H1 (cell line): ENCODE measurements around the gene MLH3. TPM values are rescaled to one million over a fixed set of nuclear protein-coding genes. Genes with fewer than 3 reads are reported as not detected.
A peak's percentile ranks its signal among the peaks of the same experiment; 100 is the strongest.

ENCODE experiments used
- CTCF ChIA-PET: fragments of 300-600 bp; sonication (Branson Sonifier 250); formaldehyde crosslinking; loops from one replicate; lab custom pipeline; 2021; ENCODE audit not compliant: partially characterized antibody; lab: Charles Lee
- POLR2A ChIA-PET: fragments of 300-600 bp; sonication (Branson Sonifier 250); formaldehyde crosslinking; loops from one replicate; lab custom pipeline; 2021; ENCODE audit warnings: inconsistent platforms; ENCODE audit not compliant: partially characterized antibody; lab: Charles Lee
- DNase-seq, 2 experiments: peaks; one replicate each; pipeline versions ENCODE4 v3.0.0 to v3.0.0-alpha.2; 2010 to 2022; ENCODE audit warnings: low spot score in 2 of 2, low read depth in 1 of 2, mixed read lengths in 1 of 2
- FAIRE-seq: peaks from 2 replicates; lab custom pipeline; 2011; peaks lifted over from hg19 to GRCh38; lab: Jason Lieb, UNC
- H2AFZ ChIP-seq: 2 replicates; pipeline ENCODE4 v1.8.1; 2012; ENCODE audit warnings: low read length, inconsistent platforms
- H2AK5ac ChIP-seq: 2 replicates; pipeline ENCODE4 v1.6.1; 2013; ENCODE audit warnings: low read depth, low read length
- H2BK120ac ChIP-seq: replicated peaks from 2 replicates; pipeline ENCODE3; 2013; ENCODE audit warnings: low read depth, low read length, inconsistent platforms
- H2BK12ac ChIP-seq: 2 replicates; pipeline ENCODE4 v1.6.1; 2013; ENCODE audit warnings: low read depth, low read length
- H2BK15ac ChIP-seq: 2 replicates; pipeline ENCODE4 v1.6.1; 2013; ENCODE audit warnings: low read length
- H2BK20ac ChIP-seq: 2 replicates; pipeline ENCODE4 v1.6.1; 2013; ENCODE audit warnings: low read length
- H2BK5ac ChIP-seq: 2 replicates; pipeline ENCODE4 v1.6.1; 2013; ENCODE audit warnings: low read depth, low read length
- H3K14ac ChIP-seq: 2 replicates; pipeline ENCODE4 v1.6.1; 2013; ENCODE audit warnings: inconsistent platforms; ENCODE audit not compliant: insufficient read length
- H3K18ac ChIP-seq: 2 replicates; pipeline ENCODE4 v1.6.1; 2013; ENCODE audit warnings: low read length; ENCODE audit errors: extremely low read depth
- H3K23ac ChIP-seq: 2 replicates; pipeline ENCODE4 v1.6.1; 2013; ENCODE audit warnings: inconsistent platforms; ENCODE audit not compliant: insufficient read length
- H3K23me2 ChIP-seq: 2 replicates; pipeline ENCODE4 v1.6.1; 2013; ENCODE audit warnings: low read depth, low read length
- H3K27ac ChIP-seq: 2 replicates; pipeline ENCODE4 v1.6.1; 2011; ENCODE audit warnings: low read depth, low read length, inconsistent platforms
- H3K27me3 ChIP-seq, 4 experiments: replicated peaks in 1 of 4; 1 replicate in 1 of 4; 2 replicates in 3 of 4; pipeline versions ENCODE4 v1.6.1 to v1.8.1; 2011 to 2013; ENCODE audit warnings: low read length in 3 of 4, mild to moderate bottlenecking in 3 of 4, inconsistent platforms in 2 of 4, mixed read lengths in 2 of 4, moderate library complexity in 1 of 4; ENCODE audit not compliant: control insufficient read depth in 3 of 4, insufficient read depth in 3 of 4; ENCODE audit errors: extremely low read depth in 1 of 4
- H3K36me3 ChIP-seq, 4 experiments: 2 replicates each; pipeline versions ENCODE4 v1.6.1 to v1.8.1; 2011 to 2013; ENCODE audit warnings: mild to moderate bottlenecking in 4 of 4, low read length in 3 of 4, moderate library complexity in 2 of 4, control low read depth in 1 of 4, inconsistent platforms in 1 of 4; ENCODE audit not compliant: insufficient read depth in 4 of 4, control insufficient read depth in 2 of 4
- H3K4ac ChIP-seq: replicated peaks from 2 replicates; pipeline ENCODE3; 2013; ENCODE audit warnings: low read length, low read depth, mixed read lengths, inconsistent platforms; ENCODE audit not compliant: insufficient read length
- H3K4me1 ChIP-seq, 4 experiments: replicated peaks in 1 of 4; 1 replicate in 1 of 4; 2 replicates in 3 of 4; pipeline versions ENCODE4 v1.6.1 to v1.8.1; 2011 to 2013; ENCODE audit warnings: low read length in 3 of 4, inconsistent platforms in 2 of 4, mixed read lengths in 1 of 4; ENCODE audit not compliant: insufficient read depth in 4 of 4, control insufficient read depth in 3 of 4
- H3K4me2 ChIP-seq, 2 experiments: 2 replicates each; pipeline versions ENCODE4 v1.6.1 to v1.8.1; 2011 to 2013; ENCODE audit warnings: low read depth in 2 of 2, low read length in 2 of 2, control low read depth in 1 of 2, inconsistent platforms in 1 of 2, mild to moderate bottlenecking in 1 of 2; ENCODE audit not compliant: insufficient read depth in 1 of 2
- H3K4me3 ChIP-seq, 4 experiments: fragments of 200-600, 300-600 bp in 1 of 4; sonication (generic), shearing (Covaris generic), sonication (Bioruptor Twin) in 1 of 4; 2 replicates each; pipeline versions ENCODE4 v1.5.1 to v1.8.1; 2011 to 2016; ENCODE audit warnings: low read length in 4 of 4, low read depth in 3 of 4, control low read depth in 2 of 4, inconsistent platforms in 2 of 4, mild to moderate bottlenecking in 2 of 4, mixed read lengths in 1 of 4, moderate library complexity in 1 of 4; ENCODE audit not compliant: insufficient read depth in 2 of 4; ENCODE audit errors: extremely low read depth in 1 of 4
- H3K56ac ChIP-seq: replicated peaks from 2 replicates; pipeline ENCODE3; 2013; ENCODE audit warnings: low read depth, mild to moderate bottlenecking, mixed read lengths, low read length, inconsistent platforms; ENCODE audit not compliant: insufficient read length
- H3K79me1 ChIP-seq: 2 replicates; pipeline ENCODE4 v1.6.1; 2013; ENCODE audit warnings: low read depth, low read length, control low read depth
- H3K79me2 ChIP-seq, 2 experiments: 2 replicates each; pipeline versions ENCODE4 v1.6.1 to v1.8.1; 2012 to 2013; ENCODE audit warnings: low read length in 2 of 2, mild to moderate bottlenecking in 2 of 2, inconsistent platforms in 1 of 2; ENCODE audit not compliant: insufficient read depth in 2 of 2, control insufficient read depth in 1 of 2
- H3K9ac ChIP-seq, 4 experiments: replicated peaks in 1 of 4; 1 replicate in 1 of 4; 2 replicates in 3 of 4; pipeline versions ENCODE4 v1.6.1 to v1.8.1; 2011 to 2013; ENCODE audit warnings: low read depth in 3 of 4, low read length in 3 of 4, control low read depth in 2 of 4, mild to moderate bottlenecking in 2 of 4, moderate library complexity in 2 of 4, inconsistent platforms in 1 of 4; ENCODE audit errors: extremely low read depth in 1 of 4
- H3K9me3 ChIP-seq, 2 experiments: 2 replicates each; pipeline versions ENCODE4 v1.6.1 to v1.8.1; 2012 to 2013; ENCODE audit warnings: mild to moderate bottlenecking in 2 of 2, moderate library complexity in 2 of 2, control low read depth in 1 of 2, inconsistent platforms in 1 of 2, low read depth in 1 of 2, low read length in 1 of 2, mixed read lengths in 1 of 2; ENCODE audit not compliant: insufficient read depth in 2 of 2
- H4K20me1 ChIP-seq, 2 experiments: replicated peaks in 1 of 2; 2 replicates each; pipeline versions ENCODE3 to v1.8.1; 2011 to 2013; ENCODE audit warnings: inconsistent platforms in 2 of 2, low read length in 2 of 2, mild to moderate bottlenecking in 1 of 2; ENCODE audit not compliant: insufficient read depth in 2 of 2, control insufficient read depth in 1 of 2
- H4K5ac ChIP-seq: 2 replicates; pipeline ENCODE4 v1.6.1; 2013; ENCODE audit warnings: low read length, low read depth, mixed read lengths, inconsistent platforms; ENCODE audit not compliant: insufficient read length
- H4K8ac ChIP-seq: 2 replicates; pipeline ENCODE4 v1.8.0; 2013; ENCODE audit warnings: mild to moderate bottlenecking, moderate library complexity, low read length, inconsistent platforms; ENCODE audit not compliant: insufficient read depth; ENCODE audit errors: extremely low read depth
- H4K91ac ChIP-seq: replicated peaks from 2 replicates; pipeline ENCODE3; 2013; ENCODE audit warnings: low read length, mixed read lengths, inconsistent platforms; ENCODE audit not compliant: insufficient read length
- WGBS, 2 experiments: shearing (Covaris generic) in 1 of 2; methylation state at CpG; one replicate each; pipeline versions ENCODE4 v1.1.6 to v1.1.7; 2013 to 2015; ENCODE audit warnings: low lambda C conversion rate in 2 of 2, mixed read lengths in 2 of 2, inconsistent platforms in 1 of 2, low coverage in 1 of 2, missing lambda C conversion rate in 1 of 2; ENCODE audit not compliant: insufficient replicate concordance in 2 of 2, insufficient coverage in 1 of 2, insufficient read length in 1 of 2; ENCODE audit errors: extremely low coverage in 1 of 2, missing lambda C conversion rate in 1 of 2; 5-methylcytosine and 5-hydroxymethylcytosine counted together
- polyA plus RNA-seq, 7 experiments: library from polyadenylated mRNA; depleted of rRNA in 3 of 7; stranded (reverse) in 5 of 7; unstranded in 2 of 7; fragments of >200 nt in 5 of 7; fragments of 200-250 nt in 2 of 7; gene quantifications; 1 replicate in 5 of 7; 2 replicates in 1 of 7; 4 replicates in 1 of 7; pipeline versions ENCODE4 v1.2.1 to v1.2.3, GENCODE V29; 2011 to 2013; ENCODE audit warnings: missing spikeins in 2 of 7, mixed read lengths in 2 of 7
- total RNA-seq: library from RNA; stranded (reverse); fragmentation: NEBNext Ultra II Directional; extraction: Animal tissue kit (Norgen Biotek cat#: 25700); gene quantifications from 2 replicates; pipeline ENCODE4 v1.2.1, GENCODE V29; 2021

The MLH3 gene
- total and polyA plus RNA-seq, 2 of the 8 experiments (the other 6 are each of a cell fraction or from before 2014, with no cell fraction given): 9.3 to 20.1 TPM

DNA sequence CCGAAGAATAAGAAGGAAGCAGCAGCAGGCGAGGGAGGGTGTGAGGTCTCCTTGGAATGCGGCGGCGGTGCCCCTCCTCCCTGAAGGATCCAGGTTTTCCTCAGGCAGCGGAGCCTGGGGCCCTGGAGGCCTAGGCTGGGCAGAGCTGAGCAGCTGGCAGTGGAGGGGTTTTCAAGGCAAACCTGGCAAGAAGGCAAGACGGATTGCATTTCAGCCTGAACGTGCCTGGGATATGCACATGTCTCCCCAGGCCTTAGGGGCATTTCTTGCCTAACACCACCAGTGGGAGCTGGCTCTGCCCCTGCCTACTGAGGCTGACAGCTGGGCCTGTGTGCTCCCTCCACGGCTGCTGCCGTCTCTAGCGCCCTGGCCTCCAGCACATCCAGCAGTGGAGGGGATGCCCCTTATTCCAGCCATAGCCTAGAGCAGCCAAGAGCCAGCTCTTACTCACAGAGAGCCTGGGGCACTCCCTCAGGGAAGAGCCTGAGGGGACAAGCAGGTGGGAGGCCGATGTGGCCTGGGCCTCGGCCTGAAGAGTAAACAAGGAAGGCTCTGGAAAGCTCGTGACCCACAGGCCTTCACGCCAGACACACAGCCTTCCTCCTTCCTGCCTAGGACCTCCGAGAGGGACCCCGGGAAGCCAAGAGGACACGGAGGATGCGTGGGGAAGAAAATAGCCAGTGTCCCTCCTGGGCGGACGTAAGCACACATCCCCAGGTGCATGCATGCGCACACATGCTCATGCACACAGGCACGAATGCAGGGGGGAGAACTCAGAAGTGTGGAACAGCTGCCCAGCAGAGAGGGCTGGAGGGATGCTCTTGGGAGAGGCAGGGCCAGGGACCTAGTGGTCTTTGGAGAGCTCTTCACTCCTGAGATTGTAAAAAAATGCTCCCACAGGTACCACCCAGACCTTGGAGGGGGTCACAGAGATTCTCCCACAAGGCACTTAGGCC lies 71.5 kb downstream of the MLH3 start:
- H3K9me3 ChIP-seq: no peaks in the 10 kb centered on the region
- no peak for FAIRE-seq
- peak overlapping the region; percentile 29; the same call in 1 of the 2 replicates for H2BK5ac ChIP-seq
- H3K79me2 ChIP-seq: no peaks in the 10 kb centered on the region
- no peak overlapping the region for H3K23ac ChIP-seq
- H3K4me1 ChIP-seq: peaks cover 0 to 28% (median 23%) of the 10 kb centered on the region in 4 experiments; a peak in 6 of 7 replicates
- H3K18ac ChIP-seq: no peak overlapping the region
- DNase-seq: peak in 1 of 2 experiments; percentile 66
- no peak overlapping the region for H3K4me2 ChIP-seq
- peak overlapping the region; percentile 84 for H2BK20ac ChIP-seq
- peak overlapping the region; percentile 54; the same call in 1 of the 2 replicates for H2AFZ ChIP-seq
- peak overlapping the region; percentile 44; the same call in 1 of the 2 replicates for H2BK12ac ChIP-seq
- no peak overlapping the region; the same call in 1 of the 2 replicates for H4K8ac ChIP-seq
- no peak overlapping the region for H2AK5ac ChIP-seq
- peaks cover 0 to 2% (median 1%) of the 10 kb centered on the region in 4 experiments; a peak in 1 of 7 replicates for H3K27me3 ChIP-seq
- ChIA-PET POLR2A (interaction anchor here (0.9 to 1.5 kb wide), 5 partner anchors 24 to 109 kb away, joined by 3 to 6 read pairs (median 3); partner anchors contain the start of genes PGF and ZC2HC1C), CTCF (interaction anchor here (0.8 to 4.5 kb wide), 19 partner anchors 9 to 324 kb away, joined by 3 to 30 read pairs (median 5); partner anchors contain the start of genes EIF2B2, PGF and ZC2HC1C)
- no peak overlapping the region for H3K4me3 ChIP-seq
- H3K4ac ChIP-seq: peak overlapping the region; percentile 82
- no peaks in the 10 kb centered on the region for H4K20me1 ChIP-seq
- no peaks in the 10 kb centered on the region for H3K23me2 ChIP-seq
- no peak overlapping the region for H3K9ac ChIP-seq
- H3K36me3 ChIP-seq: no peaks in the 10 kb centered on the region
- peak overlapping the region; percentile 71 for H4K91ac ChIP-seq
- H2BK120ac ChIP-seq: no peak overlapping the region
- no peak overlapping the region for H3K14ac ChIP-seq
- peak overlapping the region; percentile 19; the same call in 1 of the 2 replicates for H2BK15ac ChIP-seq
- no peak overlapping the region for H3K56ac ChIP-seq
- H3K27ac ChIP-seq: no peak overlapping the region
- H4K5ac ChIP-seq: no peak overlapping the region
- H3K79me1 ChIP-seq: no peaks in the 10 kb centered on the region
- WGBS, 2 experiments: 81% methylated on average over 18 of the region's 23 CpGs; no CpG with 5 or more reads in 1 of the 2 experiments
